ENCODE data around the gene PDLIM5. TPM values are rescaled to one million over a fixed set of nuclear protein-coding genes. Genes with fewer than 3 reads are reported as not detected.

Gene PDLIM5
- total RNA-seq, 2 experiments from 2014 or later: 6.3 to 12.6 TPM

DNA sequence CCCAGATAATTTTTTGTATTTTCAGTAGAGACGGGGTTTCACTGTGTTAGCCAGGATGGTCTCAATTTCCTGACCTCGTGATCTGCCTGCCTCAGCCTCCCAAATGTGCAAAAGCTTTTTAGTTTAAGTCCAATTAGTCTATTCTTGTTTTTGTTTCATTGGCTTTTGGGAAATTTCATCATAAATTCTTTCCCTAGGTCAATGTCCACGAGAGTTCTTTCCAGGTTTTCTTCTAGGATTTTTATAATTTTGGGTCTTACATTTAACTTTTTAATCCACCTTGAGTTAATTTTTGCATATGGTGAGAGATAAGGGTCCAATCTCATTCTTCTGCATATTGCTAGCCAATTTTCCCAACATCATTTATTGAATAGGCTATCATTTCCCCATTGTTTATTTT is 36.3 kb upstream of the PDLIM5 start:
- no peaks in the 10 kb centered on the region for H3K9me3 ChIP-seq (ENCODE audit: low read length)
- no peak for DNase-seq (ENCODE audit: low spot score)
- CTCF ChIA-PET (ENCODE audit: unreplicated experiment): no interaction called here
- H2AFZ ChIP-seq (ENCODE audit: low read length): no peak overlapping the region
- no TSS peak for BruUV-seq (replicated peaks)
- no peaks in the 10 kb centered on the region for H3K79me2 ChIP-seq (ENCODE audit: insufficient read depth, low read depth, low read length)
- intact Hi-C loops (cut with micrococcal nuclease; ENCODE audit: unreplicated experiment): no loop called here
- no peaks in the 10 kb centered on the region for H4K20me1 ChIP-seq (ENCODE audit: insufficient read depth, low read length)
- no peak overlapping the region for H3K27ac ChIP-seq (ENCODE audit: low read depth, low read length, poor library complexity, severe bottlenecking)
- H3K9me2 ChIP-seq (ENCODE audit: insufficient read depth, low read length): no peaks in the 10 kb centered on the region; the same call in 1 of the 2 replicates
- H3K4me3 ChIP-seq (ENCODE audit: low read depth, low read length, poor library complexity, severe bottlenecking): no peak overlapping the region
- no peaks in the 10 kb centered on the region for H3K4me1 ChIP-seq (ENCODE audit: insufficient read depth, low read length, poor library complexity, severe bottlenecking)
- no peak overlapping the region for H3K4me2 ChIP-seq (ENCODE audit: low read length)
- POLR2A ChIA-PET: no interaction called here
- no peaks in the 10 kb centered on the region for H3K36me3 ChIP-seq (ENCODE audit: insufficient read depth, low read length)
- TF ChIP-seq, protein P1, sequence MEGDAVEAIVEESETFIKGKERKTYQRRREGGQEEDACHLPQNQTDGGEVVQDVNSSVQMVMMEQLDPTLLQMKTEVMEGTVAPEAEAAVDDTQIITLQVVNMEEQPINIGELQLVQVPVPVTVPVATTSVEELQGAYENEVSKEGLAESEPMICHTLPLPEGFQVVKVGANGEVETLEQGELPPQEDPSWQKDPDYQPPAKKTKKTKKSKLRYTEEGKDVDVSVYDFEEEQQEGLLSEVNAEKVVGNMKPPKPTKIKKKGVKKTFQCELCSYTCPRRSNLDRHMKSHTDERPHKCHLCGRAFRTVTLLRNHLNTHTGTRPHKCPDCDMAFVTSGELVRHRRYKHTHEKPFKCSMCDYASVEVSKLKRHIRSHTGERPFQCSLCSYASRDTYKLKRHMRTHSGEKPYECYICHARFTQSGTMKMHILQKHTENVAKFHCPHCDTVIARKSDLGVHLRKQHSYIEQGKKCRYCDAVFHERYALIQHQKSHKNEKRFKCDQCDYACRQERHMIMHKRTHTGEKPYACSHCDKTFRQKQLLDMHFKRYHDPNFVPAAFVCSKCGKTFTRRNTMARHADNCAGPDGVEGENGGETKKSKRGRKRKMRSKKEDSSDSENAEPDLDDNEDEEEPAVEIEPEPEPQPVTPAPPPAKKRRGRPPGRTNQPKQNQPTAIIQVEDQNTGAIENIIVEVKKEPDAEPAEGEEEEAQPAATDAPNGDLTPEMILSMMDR (conservative IDR thresholded peaks at IDR 0.05; ENCODE audit: low read length): no peak
- no peak for TF ChIP-seq EZH2phosphoT487 (IDR thresholded peaks at IDR 0.05; ENCODE audit: borderline replicate concordance, low read depth, low read length)

DNA sequence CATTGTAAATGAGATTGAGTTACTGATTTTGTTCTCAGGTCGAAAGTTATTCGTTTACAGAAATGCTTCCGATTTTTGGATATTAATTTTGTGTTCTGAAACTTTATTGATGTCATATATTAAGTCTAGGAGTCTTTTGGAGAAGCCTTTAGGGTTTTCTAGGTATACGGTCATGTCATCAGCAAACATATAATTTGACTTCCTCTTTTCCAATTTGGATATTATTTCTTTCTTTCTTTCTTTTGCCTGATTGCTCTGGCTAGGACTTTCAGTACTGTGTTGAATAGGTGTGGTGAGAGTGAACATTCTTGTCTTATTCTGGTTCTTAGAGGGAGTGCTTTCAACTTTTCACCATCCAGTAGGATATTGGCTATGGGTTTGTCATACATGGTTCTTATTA is 35.4 kb upstream of the PDLIM5 start:
- H3K4me3 ChIP-seq (ENCODE audit: low read depth, low read length, poor library complexity, severe bottlenecking): no peak overlapping the region
- no peak for TF ChIP-seq EZH2phosphoT487 (IDR thresholded peaks at IDR 0.05; ENCODE audit: borderline replicate concordance, low read depth, low read length)
- TF ChIP-seq, protein P1 (conservative IDR thresholded peaks at IDR 0.05; ENCODE audit: low read length): no peak
- no peak overlapping the region for H3K27ac ChIP-seq (ENCODE audit: low read depth, low read length, poor library complexity, severe bottlenecking)
- no peaks in the 10 kb centered on the region; the same call in 1 of the 2 replicates for H3K9me2 ChIP-seq (ENCODE audit: insufficient read depth, low read length)
- no peaks in the 10 kb centered on the region for H3K9me3 ChIP-seq (ENCODE audit: low read length)
- POLR2A ChIA-PET: no interaction called here
- DNase-seq (ENCODE audit: low spot score): no peak
- no TSS peak for BruUV-seq (replicated peaks)
- H3K4me2 ChIP-seq (ENCODE audit: low read length): no peak overlapping the region
- CTCF ChIA-PET (ENCODE audit: unreplicated experiment): no interaction called here
- H4K20me1 ChIP-seq (ENCODE audit: insufficient read depth, low read length): no peaks in the 10 kb centered on the region
- H2AFZ ChIP-seq (ENCODE audit: low read length): no peak overlapping the region
- H3K36me3 ChIP-seq (ENCODE audit: insufficient read depth, low read length): no peaks in the 10 kb centered on the region
- no peaks in the 10 kb centered on the region for H3K4me1 ChIP-seq (ENCODE audit: insufficient read depth, low read length, poor library complexity, severe bottlenecking)
- H3K79me2 ChIP-seq (ENCODE audit: insufficient read depth, low read depth, low read length): no peaks in the 10 kb centered on the region
- intact Hi-C loops (cut with micrococcal nuclease; ENCODE audit: unreplicated experiment): no loop called here

- Histone ChIP-seq H3K27ac (ENCODE audit: low read depth, low read length, poor library complexity, severe bottlenecking) (no peak overlapping the region), H3K79me2 (ENCODE audit: insufficient read depth, low read depth, low read length) (no peaks in the 10 kb centered on the region), H3K36me3 (ENCODE audit: insufficient read depth, low read length) (no peaks in the 10 kb centered on the region), H3K4me1 (ENCODE audit: insufficient read depth, low read length, poor library complexity, severe bottlenecking) (no peaks in the 10 kb centered on the region), H4K20me1 (ENCODE audit: insufficient read depth, low read length) (no peaks in the 10 kb centered on the region), H3K9me3 (ENCODE audit: low read length) (no peaks in the 10 kb centered on the region), H3K4me2 (ENCODE audit: low read length) (no peak overlapping the region), H3K4me3 (ENCODE audit: low read depth, low read length, poor library complexity, severe bottlenecking) (no peak overlapping the region), H3K9me2 (ENCODE audit: insufficient read depth, low read length) (no peaks in the 10 kb centered on the region; the same call in 1 of the 2 replicates), H2AFZ (ENCODE audit: low read length) (no peak overlapping the region)
- no peak for DNase-seq (ENCODE audit: low spot score)
- POLR2A ChIA-PET: interaction anchor here (0.6 kb wide), 1 partner anchor 170 kb away, joined by 4 read pairs; no protein-coding TSS in a partner anchor
- CTCF ChIA-PET (ENCODE audit: unreplicated experiment): no interaction called here
- TF ChIP-seq EZH2phosphoT487 (IDR thresholded peaks at IDR 0.05; ENCODE audit: borderline replicate concordance, low read depth, low read length): no peak
- TF ChIP-seq, protein P1 (conservative IDR thresholded peaks at IDR 0.05; ENCODE audit: low read length): no peak
- BruUV-seq (replicated peaks): no TSS peak
- intact Hi-C loops (cut with micrococcal nuclease; ENCODE audit: unreplicated experiment): no loop called here
These were observed 34.8 kb upstream of the PDLIM5 start for GRCh38 chr4:94416981-94417380.
